GM21576 (cell line): ENCODE measurements around the gene SH3GLB1.
A peak's percentile ranks its signal among the peaks of the same experiment; 100 is the strongest.

Experiments
- ATAC-seq: cut with Tn5 transposase; IDR thresholded peaks from one replicate; pipeline ENCODE4 v1.9.1; 2021; ENCODE audit warnings: mild to moderate bottlenecking, moderate library complexity; ENCODE audit not compliant: unreplicated experiment

SH3GLB1 gene

GRCh38 chr1:86773341-86774288, 69.2 kb downstream of the SH3GLB1 start:
- peak; percentile 6 for ATAC-seq

- peak; percentile 98 for ATAC-seq
Observed at GRCh38 chr1:86774305-86775295, 70.2 kb downstream of the SH3GLB1 start.

- ATAC-seq = no peak
Observed at GRCh38 chr1:86775395-86775794, 71.0 kb downstream of the SH3GLB1 start.

DNA sequence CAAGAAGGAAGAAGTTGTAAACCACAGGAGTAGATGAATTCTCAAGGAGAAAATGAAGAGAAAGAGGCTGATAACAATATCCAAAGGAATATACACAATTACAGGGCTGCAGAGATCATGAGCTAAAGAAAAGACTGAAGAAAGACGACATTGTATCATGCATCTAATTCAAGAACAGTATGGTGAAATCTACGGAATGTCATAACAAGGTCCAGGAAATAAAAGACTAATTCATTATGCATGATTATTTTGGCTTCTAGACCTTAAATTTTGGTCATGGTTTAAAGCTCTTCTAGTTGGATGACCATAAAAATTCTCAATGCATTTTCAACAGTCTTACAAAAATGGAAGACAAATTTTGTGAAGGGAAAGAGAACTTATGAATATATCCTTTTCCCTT, 71.7 kb downstream of the SH3GLB1 start:
- ATAC-seq = no peak

DNA sequence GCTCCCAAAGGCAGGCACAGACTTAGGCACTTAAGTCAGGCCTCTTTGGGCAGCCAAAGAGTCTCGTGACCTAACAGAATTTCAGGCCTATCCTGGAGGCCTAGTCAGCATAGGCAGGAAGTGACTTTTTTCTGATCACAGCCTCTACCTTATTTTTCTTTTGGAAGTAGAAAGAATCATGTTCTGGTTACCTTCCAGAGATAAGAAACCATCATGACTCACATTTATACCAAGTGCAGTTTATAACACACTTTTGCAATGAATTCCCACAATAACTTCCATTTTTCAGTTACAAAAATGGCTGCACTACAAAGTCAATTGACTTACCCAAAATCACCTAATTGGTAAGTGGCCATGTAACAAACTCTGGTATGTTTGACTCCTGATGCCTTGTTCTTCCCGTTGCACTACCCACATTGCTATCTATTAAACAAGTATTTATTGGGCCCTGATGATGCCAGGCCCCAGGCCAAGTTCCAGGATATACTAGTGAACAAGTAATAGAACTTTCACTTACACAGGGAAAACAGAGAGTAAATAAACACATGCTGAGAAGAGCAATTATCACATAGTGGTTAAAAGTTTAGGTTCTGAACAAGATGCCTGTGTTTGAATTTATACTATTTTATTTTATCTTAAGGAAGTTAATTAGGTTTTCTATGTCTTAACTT, 74.3 kb downstream of the SH3GLB1 start:
- no peak for ATAC-seq

DNA sequence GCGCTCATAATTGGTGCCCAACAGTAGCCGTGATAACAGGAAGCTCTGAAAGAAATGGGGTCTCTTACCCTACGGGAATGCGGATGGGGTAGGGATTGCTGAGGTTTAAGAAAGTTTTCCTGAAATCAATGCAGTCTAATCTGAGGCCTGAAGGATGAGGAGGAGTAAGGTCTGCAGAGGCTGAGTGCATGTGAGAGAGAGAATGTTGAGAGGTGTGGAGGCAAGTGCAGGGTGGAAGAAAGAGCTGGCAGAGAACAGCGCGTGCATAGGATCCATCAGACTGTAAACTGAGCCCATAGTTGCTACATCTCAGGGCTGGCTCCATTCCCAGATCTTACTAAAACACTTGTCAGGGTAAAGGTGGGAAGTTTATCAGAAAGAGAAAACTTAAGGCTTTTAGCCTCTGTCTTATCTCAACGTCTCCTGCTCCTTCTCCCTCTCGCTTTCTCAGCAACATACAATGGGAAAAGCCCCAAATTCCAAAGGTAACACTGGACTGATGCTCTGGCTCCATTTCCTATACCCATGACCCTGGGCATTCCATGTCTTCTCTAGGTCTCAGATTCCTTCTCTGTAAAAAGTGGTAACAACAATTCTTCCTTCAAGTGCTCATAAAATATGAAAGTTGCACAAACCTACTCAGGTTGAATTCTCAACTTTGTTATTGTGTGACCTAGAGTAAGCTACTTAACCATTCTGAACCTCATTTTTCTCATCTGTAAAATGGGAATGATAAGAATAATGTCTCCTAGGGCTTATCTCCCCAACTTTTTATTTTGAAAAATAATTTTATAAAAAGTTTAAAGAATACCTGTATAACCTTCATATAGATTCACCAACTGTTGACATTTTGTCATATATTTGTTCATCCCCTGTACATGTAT, 75.2 kb downstream of the SH3GLB1 start:
- ATAC-seq = no peak

GRCh38 chr1:86782482-86782881, 78.1 kb downstream of the SH3GLB1 start:
- ATAC-seq = no peak

- ATAC-seq = no peak
Observed at GRCh38 chr1:86787621-86788020, 83.2 kb downstream of the SH3GLB1 start.

DNA sequence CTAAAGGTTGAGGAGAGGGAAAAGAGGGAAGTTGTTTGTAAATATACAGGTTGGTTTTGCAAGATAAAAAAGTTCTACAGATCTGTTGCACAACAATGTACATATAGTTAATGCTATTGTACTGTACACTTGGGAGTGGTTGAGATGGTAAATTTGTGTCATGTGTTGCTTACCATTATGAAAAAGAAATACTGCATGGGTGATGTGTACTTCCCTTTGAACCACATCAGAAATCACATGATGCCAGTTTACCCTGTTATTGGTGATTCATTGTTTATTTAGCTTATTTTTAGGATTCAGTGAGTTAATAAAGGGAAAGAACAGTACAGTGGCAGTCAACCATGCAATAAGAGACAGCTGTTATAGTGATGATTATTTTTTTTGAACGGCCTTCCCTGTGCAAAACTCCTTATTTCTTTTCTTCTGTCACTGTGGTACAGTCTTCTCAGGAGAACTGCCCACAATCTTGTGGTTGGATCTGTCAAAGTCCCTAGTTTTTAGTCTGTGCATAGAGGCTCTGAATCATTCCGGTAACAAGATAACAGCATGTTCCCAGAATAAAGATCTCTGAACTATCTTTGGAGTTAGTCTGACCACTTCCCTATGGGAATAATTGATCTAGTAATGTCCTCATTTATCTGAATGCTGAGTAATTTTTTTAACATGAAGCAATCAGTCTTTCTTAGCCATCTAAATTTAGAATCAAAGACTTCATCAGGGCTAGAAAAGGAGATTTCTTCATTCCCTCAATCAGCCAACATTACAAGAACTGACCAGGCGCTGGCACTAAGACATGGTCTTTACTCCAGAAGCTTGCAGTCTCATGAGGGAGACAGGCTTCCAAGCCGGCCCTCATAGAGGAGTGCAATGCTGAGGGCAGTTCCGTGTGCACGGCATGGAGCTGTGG, 84.2 kb downstream of the SH3GLB1 start:
- ATAC-seq = no peak

- ATAC-seq = no peak
Observed at GRCh38 chr1:86795316-86795715, 90.9 kb downstream of the SH3GLB1 start.
